CD4-positive, alpha-beta memory T cell (primary cell): ENCODE data around the gene RASA2. TPM values are rescaled to one million over a fixed set of nuclear protein-coding genes. Genes with fewer than 3 reads are reported as not detected.
A peak's percentile ranks its signal among the peaks of the same experiment; 100 is the strongest.
"Not testable (repeated sequence)": the region's sequence is repeated elsewhere in the genome, so short reads cannot be mapped to it uniquely, and the experiment has no call there.

ENCODE experiments used
- CTCF ChIA-PET: fragments of 350-600 bp; sonication (Branson Sonifier 250); formaldehyde crosslinking; loops from one replicate; lab custom pipeline; 2021; ENCODE audit warnings: inconsistent platforms; ENCODE audit not compliant: partially characterized antibody; lab: Charles Lee
- POLR2A ChIA-PET: fragments of 350-600 bp; sonication (Branson Sonifier 250); formaldehyde crosslinking; loops from one replicate; lab custom pipeline; 2021; ENCODE audit not compliant: partially characterized antibody; lab: Charles Lee
- DNase-seq, 5 donors: peaks; one replicate each; pipeline versions ENCODE4 v3.0.0 to v3.0.0-alpha.2; 2020 to 2022; ENCODE audit warnings: mixed read lengths in 1 of 5
- H3K27ac ChIP-seq: one replicate; pipeline ENCODE4 v1.7.0; 2013; ENCODE audit warnings: low read depth, low read length
- H3K27me3 ChIP-seq: 2 replicates; pipeline ENCODE4 v1.7.0; 2013; ENCODE audit warnings: mild to moderate bottlenecking, low read length, moderate library complexity; ENCODE audit not compliant: insufficient read depth
- H3K36me3 ChIP-seq: 2 replicates; pipeline ENCODE4 v1.7.0; 2013; ENCODE audit warnings: mild to moderate bottlenecking, low read length, moderate library complexity; ENCODE audit not compliant: insufficient read depth
- H3K4me1 ChIP-seq: 2 replicates; pipeline ENCODE4 v1.7.0; 2013; ENCODE audit warnings: mild to moderate bottlenecking, low read length, moderate library complexity; ENCODE audit not compliant: insufficient read depth
- H3K4me3 ChIP-seq, 2 donors: one replicate each; pipeline ENCODE4 v1.7.0; 2013; ENCODE audit warnings: low read length in 2 of 2, mild to moderate bottlenecking in 1 of 2
- H3K9me3 ChIP-seq, 2 donors: one replicate each; pipeline ENCODE4 v1.7.0; 2013; ENCODE audit warnings: low read length in 2 of 2, control low read depth in 1 of 2; ENCODE audit not compliant: control insufficient read depth in 1 of 2
- H3K27ac Mint-ChIP-seq, 7 donors: one replicate each; pipeline ENCODE4 v1.8.0; 2020 to 2021; ENCODE audit warnings: mixed read lengths in 7 of 7, mild to moderate bottlenecking in 6 of 7, inconsistent platforms in 3 of 7, moderate library complexity in 3 of 7
- H3K27me3 Mint-ChIP-seq, 2 donors: one replicate each; pipeline ENCODE4 v1.8.0; 2020 to 2021; ENCODE audit warnings: mixed read lengths in 2 of 2
- H3K36me3 Mint-ChIP-seq, 2 donors: one replicate each; pipeline ENCODE4 v1.8.0; 2020 to 2021; ENCODE audit warnings: mixed read lengths in 2 of 2, inconsistent platforms in 1 of 2, mild to moderate bottlenecking in 1 of 2
- H3K4me1 Mint-ChIP-seq, 4 donors: one replicate each; pipeline ENCODE4 v1.8.0; 2020 to 2021; ENCODE audit warnings: mixed read lengths in 4 of 4, mild to moderate bottlenecking in 1 of 4
- H3K4me3 Mint-ChIP-seq, 8 donors: one replicate each; pipeline ENCODE4 v1.8.0; 2020 to 2021; ENCODE audit warnings: mixed read lengths in 8 of 8, mild to moderate bottlenecking in 7 of 8, moderate library complexity in 6 of 8, inconsistent platforms in 3 of 8
- H3K9me3 Mint-ChIP-seq, 8 donors: one replicate each; pipeline ENCODE4 v1.8.0; 2020 to 2021; ENCODE audit warnings: mixed read lengths in 8 of 8, mild to moderate bottlenecking in 5 of 8, inconsistent platforms in 3 of 8, moderate library complexity in 1 of 8
- intact Hi-C: fragments of 100-400 bp; cut with micrococcal nuclease; formaldehyde crosslinking; loops from one replicate; pipeline ENCODE4 v1.15.1; 2023
- polyA plus RNA-seq, 2 donors: library from polyadenylated mRNA; unstranded; fragments of 300-500 nt; fragmentation: Illumina TruSeq; gene quantifications; one replicate each; pipeline ENCODE4 v1.2.3, GENCODE V29; 2021
- total RNA-seq, 2 experiments: library from RNA; stranded (reverse); gene quantifications; one replicate each; pipeline ENCODE4 v1.2.3, GENCODE V29; 2021

Gene RASA2
- total and polyA plus RNA-seq, 4 experiments from 2014 or later: 29.4 to 80.9 (median 57.0) TPM

GRCh38 chr3:141610939-141611338, 124.1 kb downstream of the RASA2 start:
- intact Hi-C loops: no loop called here
- H3K9me3 Mint-ChIP-seq: no peaks in the 10 kb centered on the region
- ChIA-PET CTCF (interaction anchor here (1.0 to 1.5 kb wide), 5 partner anchors 10 to 669 kb away, joined by 3 to 5 read pairs (median 3); no protein-coding TSS in a partner anchor), POLR2A (no interaction called here)
- Histone ChIP-seq H3K4me3 (no peak overlapping the region), H3K27me3 (no peaks in the 10 kb centered on the region), H3K27ac (no peak overlapping the region), H3K4me1 (no peaks in the 10 kb centered on the region), H3K9me3 (no peaks in the 10 kb centered on the region), H3K36me3 (peaks cover 34% of the 10 kb centered on the region)
- peak overlapping the region in 2 of 7 donors; percentile 7 to 59 for H3K27ac Mint-ChIP-seq
- peaks cover 0 to 1% (median 0%) of the 10 kb centered on the region in 4 donors for H3K4me1 Mint-ChIP-seq
- no peak overlapping the region for H3K4me3 Mint-ChIP-seq
- no peak for DNase-seq
- H3K36me3 Mint-ChIP-seq: peaks cover 33 to 58% of the 10 kb centered on the region in 2 donors
- no peaks in the 10 kb centered on the region for H3K27me3 Mint-ChIP-seq

DNA sequence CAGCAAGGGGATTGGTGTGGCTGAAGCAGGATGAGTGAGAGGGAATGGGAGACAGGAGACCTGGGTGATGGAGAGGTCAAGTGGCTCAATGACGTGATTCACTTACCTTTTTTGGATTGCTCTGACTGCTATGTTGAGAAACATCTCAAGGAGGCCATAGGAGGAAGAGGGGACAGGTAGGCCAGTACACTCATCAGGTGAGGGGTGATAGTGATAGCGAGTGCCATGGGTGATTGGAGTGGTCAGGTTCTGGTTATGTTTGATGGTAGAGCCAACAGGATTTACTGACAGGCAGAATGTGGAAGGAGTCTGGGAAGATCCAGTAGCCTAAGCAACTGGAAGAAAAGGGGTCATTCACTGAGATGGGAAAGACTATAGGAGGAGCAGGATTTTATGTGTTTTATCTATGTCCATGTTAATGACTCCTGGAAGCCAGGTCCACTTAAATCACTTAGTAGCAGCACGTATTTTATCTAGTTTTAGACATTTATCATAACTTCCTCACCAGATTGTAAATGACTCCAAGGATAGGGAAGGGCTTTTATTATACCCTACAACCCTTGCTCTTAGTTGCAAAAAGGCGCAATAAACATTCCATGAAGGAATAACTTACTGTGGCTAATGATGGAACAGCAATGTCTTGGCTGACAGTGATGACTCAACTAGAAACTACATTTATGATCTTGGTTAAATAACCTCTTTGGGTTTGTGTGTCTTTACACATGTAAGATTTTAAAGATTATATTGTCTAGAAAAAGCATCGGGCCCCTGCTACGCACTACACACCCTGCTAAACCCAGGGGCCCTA, 131.5 kb downstream of the RASA2 start:
- H3K36me3 Mint-ChIP-seq: peaks cover 18 to 22% of the 10 kb centered on the region in 2 donors
- H3K4me1 Mint-ChIP-seq: no peaks in the 10 kb centered on the region
- Histone ChIP-seq H3K9me3 (no peaks in the 10 kb centered on the region), H3K36me3 (no peaks in the 10 kb centered on the region), H3K4me3 (no peak overlapping the region), H3K27me3 (no peaks in the 10 kb centered on the region), H3K4me1 (no peaks in the 10 kb centered on the region), H3K27ac (no peak overlapping the region)
- POLR2A ChIA-PET: no interaction called here
- peaks cover 0 to 4% (median 0%) of the 10 kb centered on the region in 8 donors for H3K9me3 Mint-ChIP-seq
- intact Hi-C loops: no loop called here
- H3K27me3 Mint-ChIP-seq: no peaks in the 10 kb centered on the region
- peak overlapping the region in 2 of 7 donors; percentile 3 to 69 for H3K27ac Mint-ChIP-seq
- peak overlapping the region in 1 of 8 donors; percentile 22 for H3K4me3 Mint-ChIP-seq
- no peak for DNase-seq
- CTCF ChIA-PET: no interaction called here

- H3K27ac Mint-ChIP-seq: no peak overlapping the region
- no peak overlapping the region for H3K27ac ChIP-seq
- H3K9me3 Mint-ChIP-seq: peaks cover 0 to 4% (median 0%) of the 10 kb centered on the region in 8 donors
- no peaks in the 10 kb centered on the region for H3K27me3 ChIP-seq
- no peak for DNase-seq
- no peaks in the 10 kb centered on the region for H3K27me3 Mint-ChIP-seq
- CTCF ChIA-PET: no interaction called here
- intact Hi-C loops: no loop called here
- no peak overlapping the region for H3K4me3 Mint-ChIP-seq
- H3K4me1 Mint-ChIP-seq: no peaks in the 10 kb centered on the region
- no peaks in the 10 kb centered on the region for H3K9me3 ChIP-seq
- H3K4me3 ChIP-seq: no peak overlapping the region
- H3K4me1 ChIP-seq: no peaks in the 10 kb centered on the region
- H3K36me3 Mint-ChIP-seq: peaks cover 17 to 22% of the 10 kb centered on the region in 2 donors
- POLR2A ChIA-PET: no interaction called here
- no peaks in the 10 kb centered on the region for H3K36me3 ChIP-seq
These were observed 132.1 kb downstream of the RASA2 start for GRCh38 chr3:141618938-141619337.

DNA sequence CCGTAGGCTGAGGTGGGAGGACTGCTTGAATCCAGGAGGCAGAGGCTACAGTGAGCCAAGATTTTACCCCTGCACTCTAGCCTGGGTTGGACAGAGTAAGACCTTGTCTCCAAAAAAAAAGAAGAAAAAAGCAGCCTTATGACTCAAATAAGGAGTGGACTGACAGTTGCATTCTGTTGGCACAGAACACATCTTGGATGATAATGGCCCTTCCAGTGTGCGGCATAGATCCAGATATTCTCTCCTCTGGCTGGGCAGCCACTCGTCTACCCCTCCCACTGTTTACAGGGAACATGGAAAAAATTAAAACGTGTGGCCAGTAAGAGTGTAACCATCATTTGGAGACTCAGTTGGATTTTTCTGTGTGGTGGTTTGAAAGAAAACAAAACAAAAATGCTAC, 132.6 kb downstream of the RASA2 start:
- ChIA-PET POLR2A (no interaction called here), CTCF (interaction anchor here (0.6 kb wide), 1 partner anchor 779 kb away, joined by 3 read pairs; no protein-coding TSS in a partner anchor)
- no peaks in the 10 kb centered on the region for H3K4me1 Mint-ChIP-seq
- DNase-seq: no peak
- Histone ChIP-seq H3K9me3 (no peaks in the 10 kb centered on the region), H3K4me1 (no peaks in the 10 kb centered on the region), H3K27ac (no peak overlapping the region), H3K4me3 (no peak overlapping the region), H3K27me3 (no peaks in the 10 kb centered on the region), H3K36me3 (no peaks in the 10 kb centered on the region)
- peaks cover 15 to 20% of the 10 kb centered on the region in 2 donors for H3K36me3 Mint-ChIP-seq
- no peak overlapping the region for H3K4me3 Mint-ChIP-seq
- peaks cover 0 to 4% (median 0%) of the 10 kb centered on the region in 8 donors for H3K9me3 Mint-ChIP-seq
- intact Hi-C loops: no loop called here
- no peak overlapping the region for H3K27ac Mint-ChIP-seq
- H3K27me3 Mint-ChIP-seq: no peaks in the 10 kb centered on the region

DNA sequence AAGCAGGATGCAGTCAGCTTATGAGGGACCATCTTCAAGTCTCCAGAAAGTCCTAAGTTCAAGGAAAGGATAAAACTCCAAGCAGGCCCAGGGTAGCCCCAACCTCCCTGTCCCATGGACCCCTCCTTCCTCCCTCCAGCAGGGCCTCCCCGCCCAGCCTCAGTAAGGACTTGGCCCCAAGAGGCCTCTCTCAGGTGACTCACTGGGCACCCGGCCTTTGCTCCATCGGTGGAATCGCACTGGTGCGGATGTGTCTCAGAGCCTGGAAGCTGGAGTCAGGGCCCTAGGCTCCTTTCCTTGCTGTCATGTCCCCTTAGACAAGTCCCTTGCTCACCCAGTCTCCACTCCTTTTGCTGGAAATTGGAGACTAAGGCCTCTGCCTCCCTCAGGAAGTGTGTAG, 136.9 kb downstream of the RASA2 start:
- no peak overlapping the region for H3K27ac Mint-ChIP-seq
- H3K36me3 Mint-ChIP-seq: peaks cover 0 to 4% of the 10 kb centered on the region in 2 donors
- DNase-seq: no peak
- H3K27me3 Mint-ChIP-seq: no peaks in the 10 kb centered on the region
- no peak overlapping the region for H3K4me3 ChIP-seq
- intact Hi-C loops: no loop called here
- H3K9me3 Mint-ChIP-seq: peaks cover 0 to 14% (median 7%) of the 10 kb centered on the region in 8 donors
- no peak overlapping the region for H3K4me3 Mint-ChIP-seq
- no peaks in the 10 kb centered on the region for H3K27me3 ChIP-seq
- H3K9me3 ChIP-seq: no peaks in the 10 kb centered on the region
- no peak overlapping the region for H3K27ac ChIP-seq
- H3K36me3 ChIP-seq: no peaks in the 10 kb centered on the region
- no peaks in the 10 kb centered on the region for H3K4me1 Mint-ChIP-seq
- CTCF ChIA-PET: no interaction called here
- no peaks in the 10 kb centered on the region for H3K4me1 ChIP-seq
- POLR2A ChIA-PET: no interaction called here

DNA sequence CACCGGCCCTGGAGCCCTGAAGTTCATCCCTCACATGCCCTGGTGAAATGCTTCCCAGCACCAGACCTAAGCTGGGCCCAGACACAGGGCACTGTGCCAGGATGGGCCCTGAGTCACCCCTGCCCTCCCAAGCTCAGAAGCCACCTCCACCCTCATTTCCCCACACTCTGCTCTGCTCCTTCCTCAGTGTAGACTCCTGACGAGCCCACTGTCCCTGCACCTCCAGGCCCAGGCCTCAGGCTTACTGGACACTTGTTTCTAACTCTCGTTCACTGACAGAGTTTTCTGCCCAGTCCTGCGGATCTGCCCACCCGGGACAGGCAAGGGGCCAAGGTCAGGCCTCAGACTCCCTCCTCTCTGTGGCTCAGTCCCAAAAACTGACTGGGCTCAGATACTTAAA, 138.7 kb downstream of the RASA2 start:
- H3K9me3 ChIP-seq: no peaks in the 10 kb centered on the region
- no peak for DNase-seq
- no peaks in the 10 kb centered on the region for H3K27me3 ChIP-seq
- peaks cover 0 to 16% (median 15%) of the 10 kb centered on the region in 8 donors for H3K9me3 Mint-ChIP-seq
- no peak overlapping the region for H3K27ac Mint-ChIP-seq
- peaks cover 0 to 4% of the 10 kb centered on the region in 2 donors for H3K36me3 Mint-ChIP-seq
- no peaks in the 10 kb centered on the region for H3K36me3 ChIP-seq
- ChIA-PET CTCF (no interaction called here), POLR2A (no interaction called here)
- no peak overlapping the region for H3K27ac ChIP-seq
- no peak overlapping the region for H3K4me3 ChIP-seq
- H3K4me1 Mint-ChIP-seq: no peaks in the 10 kb centered on the region
- no peaks in the 10 kb centered on the region for H3K4me1 ChIP-seq
- H3K4me3 Mint-ChIP-seq: no peak overlapping the region
- intact Hi-C loops: no loop called here
- no peaks in the 10 kb centered on the region for H3K27me3 Mint-ChIP-seq

DNA sequence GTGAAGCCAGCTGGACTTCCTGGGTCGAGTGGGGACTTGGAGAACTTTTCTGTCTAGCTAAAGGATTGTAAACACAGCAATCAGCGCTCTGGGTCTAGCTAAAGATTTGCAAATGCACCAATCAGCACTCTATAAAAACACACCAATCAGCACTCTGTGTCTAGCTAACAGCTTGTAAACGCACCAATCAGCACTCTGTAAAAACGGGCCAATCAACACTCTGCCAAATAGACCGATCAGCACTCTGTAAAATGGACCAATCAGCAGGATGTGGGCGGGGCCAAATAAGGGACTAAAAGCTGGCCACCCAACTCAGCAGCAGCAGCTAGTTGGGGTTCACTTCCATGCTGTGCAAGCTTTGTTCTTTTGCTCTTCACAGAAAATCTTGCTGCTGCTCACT, 141.5 kb downstream of the RASA2 start:
- H3K4me3 ChIP-seq, H3K4me1 Mint-ChIP-seq, H3K4me3 Mint-ChIP-seq, H3K27ac Mint-ChIP-seq, H3K27ac ChIP-seq, intact Hi-C loops, H3K36me3 Mint-ChIP-seq, CTCF ChIA-PET, DNase-seq, H3K27me3 ChIP-seq, H3K9me3 ChIP-seq, H3K4me1 ChIP-seq, H3K36me3 ChIP-seq, H3K27me3 Mint-ChIP-seq: not testable (repeated sequence)
- POLR2A ChIA-PET: interaction anchor here (0.6 kb wide), 1 partner anchor 124 kb away, joined by 3 read pairs; no protein-coding TSS in a partner anchor
- peaks cover 0 to 16% (median 14%) of the 10 kb centered on the region in 8 donors for H3K9me3 Mint-ChIP-seq
